ENCODE results near the gene MDH1. TPM values are rescaled to one million over a fixed set of nuclear protein-coding genes. Genes with fewer than 3 reads are reported as not detected.

The MDH1 gene
- total and polyA plus RNA-seq, 9 of the 15 experiments (the other 6 are each of a cell fraction or from before 2014, with no cell fraction given) = 191 to 1,225 (median 284) TPM

- Histone ChIP-seq H3K79me2 (ENCODE audit: control insufficient read depth, insufficient read depth, low read length) (no peaks in the 10 kb centered on the region), H3K27me3 (ENCODE audit: control insufficient read depth in 2 of 2, insufficient read depth in 2 of 2, low read length in 2 of 2) (peaks cover 10 to 24% of the 10 kb centered on the region in 2 experiments; a peak in 3 of 5 replicates), H3K4me2 (ENCODE audit: insufficient read depth, low read length) (no peak overlapping the region), H3K4me3 (no peak overlapping the region), H3K36me3 (ENCODE audit: control insufficient read depth, insufficient read depth, low read length) (no peaks in the 10 kb centered on the region), H3K27ac (ENCODE audit: extremely low read depth, low read depth, low read length) (no peak overlapping the region), H3K9me3 (replicated peaks; ENCODE audit: control insufficient read depth, insufficient read depth, low read depth, low read length) (no peaks in the 10 kb centered on the region), H3K4me1 (replicated peaks in 1 of 2; ENCODE audit: control insufficient read depth in 2 of 2, insufficient read depth in 2 of 2, low read length in 2 of 2) (no peaks in the 10 kb centered on the region; a peak in 3 of 5 replicates), H3K9me1 (ENCODE audit: control insufficient read depth, insufficient read depth, low read length) (no peaks in the 10 kb centered on the region), H4K20me1 (replicated peaks; ENCODE audit: control insufficient read depth, insufficient read depth, low read length) (no peaks in the 10 kb centered on the region), H3K9ac (ENCODE audit: insufficient read depth in 1 of 2, low read depth in 2 of 2, low read length in 2 of 2) (no peak overlapping the region), H2AFZ (ENCODE audit: low read depth, low read length) (no peak overlapping the region)
- TF ChIP-seq ARID1B (IDR thresholded peaks at IDR 0.05) (no peak), RFX7 (CRISPR knock-in tag; IDR thresholded peaks at IDR 0.05) (no peak), GTF2F1 (IDR thresholded peaks at IDR 0.05; ENCODE audit: low read depth, low read length) (no peak), IFI16 (CRISPR knock-in tag; IDR thresholded peaks at IDR 0.05) (no peak), CHD2 (IDR thresholded peaks at IDR 0.05; ENCODE audit: low read depth, low read length) (no peak), ZNF232 (CRISPR knock-in tag; IDR thresholded peaks at IDR 0.05) (no peak), ZNF165 (CRISPR knock-in tag; IDR thresholded peaks at IDR 0.05; ENCODE audit: borderline replicate concordance) (no peak), EWSR1 (IDR thresholded peaks at IDR 0.05; ENCODE audit: borderline replicate concordance, low read depth, partially characterized antibody) (no peak), ZSCAN29 (IDR thresholded peaks at IDR 0.05) (no peak), CXXC5 (CRISPR knock-in tag; IDR thresholded peaks at IDR 0.05) (no peak), KLF13 (tag; IDR thresholded peaks at IDR 0.05; ENCODE audit: borderline replicate concordance, low read depth) (no peak), ZNF436 (CRISPR knock-in tag; IDR thresholded peaks at IDR 0.05) (no peak), PRDM10 (IDR thresholded peaks at IDR 0.05; ENCODE audit: partially characterized antibody) (no peak), ZZZ3 (IDR thresholded peaks at IDR 0.05) (no peak), ZNF696 (CRISPR knock-in tag; conservative IDR thresholded peaks at IDR 0.05) (no peak)
- CTCF ChIA-PET (ENCODE audit: low intra/inter-chr PET ratio) = no interaction called here
- in situ Hi-C loops (cut with MboI) (no loop called here), intact Hi-C loops (cut with micrococcal nuclease) (no loop called here)
- ATAC-seq = no peak
- no peak for FAIRE-seq
- WGBS (ENCODE audit: insufficient coverage, low coverage, missing lambda C conversion rate) = 0% methylated on average over 2 of the region's 2 CpGs
- POLR2A ChIA-PET = interaction anchor here (1.3 kb wide), 2 partner anchors 8 to 31 kb away, joined by 3 to 4 read pairs; partner anchors contain the start of genes MDH1 and WDPCP
- DNase-seq (ENCODE audit: extremely low read depth in 1 of 4, low spot score in 3 of 4) = no peak
- BruUV-seq (replicated peaks) = no TSS peak
These were observed 30.6 kb downstream of the MDH1 start for GRCh38 chr2:63619328-63619727.

All from K562 (cell line).